ENCODE results near the gene TCAIM.

The TCAIM gene

GRCh38 chr3:44292947-44293346 lies 45.6 kb upstream of the TCAIM start:
- TF ChIP-seq TAF1 (IDR thresholded peaks at IDR 0.05; ENCODE audit: low read depth) (no peak), EP300 (IDR thresholded peaks at IDR 0.05; ENCODE audit: borderline replicate concordance) (no peak), TCF12 (IDR thresholded peaks at IDR 0.05; ENCODE audit: low read depth) (no peak)

GRCh38 chr3:44297255-44297654 lies 41.3 kb upstream of the TCAIM start:
- no peak for TF ChIP-seq TAF1 (IDR thresholded peaks at IDR 0.05; ENCODE audit: low read depth)
- TF ChIP-seq RAD21 (IDR thresholded peaks at IDR 0.05; ENCODE audit: low read depth), result no peak
- no peak for TF ChIP-seq NFIC (IDR thresholded peaks at IDR 0.05)
- no peak for TF ChIP-seq ZBTB7A (IDR thresholded peaks at IDR 0.05; ENCODE audit: low read depth)
- no peak for TF ChIP-seq FOXM1 (IDR thresholded peaks at IDR 0.05; ENCODE audit: borderline replicate concordance, low read depth)
- no peak for TF ChIP-seq TEAD4 (IDR thresholded peaks at IDR 0.05)
- TF ChIP-seq, protein P1, sequence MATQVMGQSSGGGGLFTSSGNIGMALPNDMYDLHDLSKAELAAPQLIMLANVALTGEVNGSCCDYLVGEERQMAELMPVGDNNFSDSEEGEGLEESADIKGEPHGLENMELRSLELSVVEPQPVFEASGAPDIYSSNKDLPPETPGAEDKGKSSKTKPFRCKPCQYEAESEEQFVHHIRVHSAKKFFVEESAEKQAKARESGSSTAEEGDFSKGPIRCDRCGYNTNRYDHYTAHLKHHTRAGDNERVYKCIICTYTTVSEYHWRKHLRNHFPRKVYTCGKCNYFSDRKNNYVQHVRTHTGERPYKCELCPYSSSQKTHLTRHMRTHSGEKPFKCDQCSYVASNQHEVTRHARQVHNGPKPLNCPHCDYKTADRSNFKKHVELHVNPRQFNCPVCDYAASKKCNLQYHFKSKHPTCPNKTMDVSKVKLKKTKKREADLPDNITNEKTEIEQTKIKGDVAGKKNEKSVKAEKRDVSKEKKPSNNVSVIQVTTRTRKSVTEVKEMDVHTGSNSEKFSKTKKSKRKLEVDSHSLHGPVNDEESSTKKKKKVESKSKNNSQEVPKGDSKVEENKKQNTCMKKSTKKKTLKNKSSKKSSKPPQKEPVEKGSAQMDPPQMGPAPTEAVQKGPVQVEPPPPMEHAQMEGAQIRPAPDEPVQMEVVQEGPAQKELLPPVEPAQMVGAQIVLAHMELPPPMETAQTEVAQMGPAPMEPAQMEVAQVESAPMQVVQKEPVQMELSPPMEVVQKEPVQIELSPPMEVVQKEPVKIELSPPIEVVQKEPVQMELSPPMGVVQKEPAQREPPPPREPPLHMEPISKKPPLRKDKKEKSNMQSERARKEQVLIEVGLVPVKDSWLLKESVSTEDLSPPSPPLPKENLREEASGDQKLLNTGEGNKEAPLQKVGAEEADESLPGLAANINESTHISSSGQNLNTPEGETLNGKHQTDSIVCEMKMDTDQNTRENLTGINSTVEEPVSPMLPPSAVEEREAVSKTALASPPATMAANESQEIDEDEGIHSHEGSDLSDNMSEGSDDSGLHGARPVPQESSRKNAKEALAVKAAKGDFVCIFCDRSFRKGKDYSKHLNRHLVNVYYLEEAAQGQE (IDR thresholded peaks at IDR 0.05; ENCODE audit: low read depth), result no peak
- TF ChIP-seq TCF12 (IDR thresholded peaks at IDR 0.05; ENCODE audit: low read depth), result no peak
- TF ChIP-seq EP300 (IDR thresholded peaks at IDR 0.05; ENCODE audit: borderline replicate concordance), result no peak
- no peak for TF ChIP-seq USF1 (IDR thresholded peaks at IDR 0.05)

GRCh38 chr3:44301746-44302145 lies 36.8 kb upstream of the TCAIM start:
- TF ChIP-seq RAD21 (IDR thresholded peaks at IDR 0.05; ENCODE audit: low read depth), result no peak
- no peak for TF ChIP-seq TEAD4 (IDR thresholded peaks at IDR 0.05)
- TF ChIP-seq, protein P1 (IDR thresholded peaks at IDR 0.05; ENCODE audit: low read depth), result no peak
- TF ChIP-seq TCF12 (IDR thresholded peaks at IDR 0.05; ENCODE audit: low read depth), result no peak
- no peak for TF ChIP-seq EGR1 (IDR thresholded peaks at IDR 0.05)
- TF ChIP-seq EP300 (IDR thresholded peaks at IDR 0.05; ENCODE audit: borderline replicate concordance), result no peak
- no peak for TF ChIP-seq ZBTB7A (IDR thresholded peaks at IDR 0.05; ENCODE audit: low read depth)
- no peak for TF ChIP-seq FOXM1 (IDR thresholded peaks at IDR 0.05; ENCODE audit: borderline replicate concordance, low read depth)
- no peak for TF ChIP-seq CEBPB (IDR thresholded peaks at IDR 0.05)
- no peak for TF ChIP-seq TAF1 (IDR thresholded peaks at IDR 0.05; ENCODE audit: low read depth)
- TF ChIP-seq CREB1 (IDR thresholded peaks at IDR 0.05; ENCODE audit: low read depth), result no peak
- no peak for TF ChIP-seq YY1 (IDR thresholded peaks at IDR 0.05; ENCODE audit: low read depth)
- no peak for TF ChIP-seq NFIC (IDR thresholded peaks at IDR 0.05)
- TF ChIP-seq USF1 (IDR thresholded peaks at IDR 0.05), result no peak
- TF ChIP-seq, protein P2, sequence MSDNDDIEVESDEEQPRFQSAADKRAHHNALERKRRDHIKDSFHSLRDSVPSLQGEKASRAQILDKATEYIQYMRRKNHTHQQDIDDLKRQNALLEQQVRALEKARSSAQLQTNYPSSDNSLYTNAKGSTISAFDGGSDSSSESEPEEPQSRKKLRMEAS (IDR thresholded peaks at IDR 0.05), result no peak

DNA sequence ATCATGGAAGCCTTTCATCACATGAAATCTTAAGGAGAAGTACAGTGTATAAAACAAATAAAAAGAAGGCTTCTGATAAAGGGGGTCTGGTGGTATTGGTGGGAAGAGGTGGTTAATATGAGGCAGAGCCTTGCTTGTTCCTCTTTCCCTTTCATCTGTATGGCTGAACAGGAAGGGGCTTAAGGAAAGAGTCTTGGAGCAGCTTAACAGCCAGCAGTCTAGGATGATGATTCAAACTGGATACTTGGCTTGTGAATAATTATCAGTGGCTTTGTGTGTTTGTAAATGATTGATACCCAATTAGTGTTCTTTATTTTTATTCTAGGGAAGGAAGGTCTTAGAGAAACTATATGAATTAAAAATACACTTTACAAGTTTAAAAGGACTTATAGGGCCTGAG lies 29.1 kb upstream of the TCAIM start:
- TF ChIP-seq NFIC (IDR thresholded peaks at IDR 0.05), result no peak
- TF ChIP-seq TCF12 (IDR thresholded peaks at IDR 0.05; ENCODE audit: low read depth), result no peak

DNA sequence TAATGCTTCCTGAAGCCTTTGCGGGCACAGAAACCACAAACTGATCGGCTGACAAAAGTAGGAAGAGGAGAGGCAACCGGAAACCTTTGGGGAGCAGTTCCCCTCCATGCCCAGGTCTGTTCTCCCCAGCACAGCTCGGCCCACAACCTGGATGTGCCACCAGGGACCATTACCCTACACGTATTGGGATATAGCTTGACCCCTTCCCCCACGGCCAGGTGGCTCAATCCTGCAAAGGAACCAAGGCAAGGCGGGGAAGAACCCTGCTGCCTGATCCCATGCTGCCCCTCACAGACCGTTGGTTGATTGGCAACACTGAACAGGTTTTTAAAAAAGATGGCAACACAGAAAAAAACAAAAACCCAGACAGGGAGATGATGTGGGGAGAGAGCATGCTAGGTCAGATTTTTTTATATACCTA lies 19.7 kb upstream of the TCAIM start:
- TF ChIP-seq RAD21 (IDR thresholded peaks at IDR 0.05; ENCODE audit: low read depth), result 0 out of 2 replicates have a peak, but pooled peaks have one; percentile 9
- TF ChIP-seq ZBTB7A (IDR thresholded peaks at IDR 0.05; ENCODE audit: low read depth), result no peak

- TF ChIP-seq USF1 (IDR thresholded peaks at IDR 0.05) (no peak), NFIC (IDR thresholded peaks at IDR 0.05) (no peak), TCF12 (IDR thresholded peaks at IDR 0.05; ENCODE audit: low read depth) (no peak), CEBPB (IDR thresholded peaks at IDR 0.05) (no peak), EGR1 (IDR thresholded peaks at IDR 0.05) (no peak), CREB1 (IDR thresholded peaks at IDR 0.05; ENCODE audit: low read depth) (no peak), TEAD4 (IDR thresholded peaks at IDR 0.05) (no peak), YY1 (IDR thresholded peaks at IDR 0.05; ENCODE audit: low read depth) (no peak), ZBTB7A (IDR thresholded peaks at IDR 0.05; ENCODE audit: low read depth) (no peak), EP300 (IDR thresholded peaks at IDR 0.05; ENCODE audit: borderline replicate concordance) (no peak), RAD21 (IDR thresholded peaks at IDR 0.05; ENCODE audit: low read depth) (no peak), FOXM1 (IDR thresholded peaks at IDR 0.05; ENCODE audit: borderline replicate concordance, low read depth) (no peak)
- TF ChIP-seq, protein P1 (IDR thresholded peaks at IDR 0.05; ENCODE audit: low read depth), result no peak
These were observed 17.2 kb upstream of the TCAIM start for GRCh38 chr3:44321335-44321734.
